Muscle of back (tissue), 13 donors: Measurements from ENCODE around the gene OR1L4. TPM values are rescaled to one million over a fixed set of nuclear protein-coding genes. Genes with fewer than 3 reads are reported as not detected.

ENCODE experiments used
- DNase-seq, 3 donors: peaks; one replicate each; pipeline versions ENCODE4 v3.0.0 to v3.0.0-alpha.2; 2013
- long read RNA-seq, 9 donors: transcript quantifications; one replicate each; lab custom pipeline, GENCODE V29; 2026
- polyA plus RNA-seq, 10 donors: library from polyadenylated mRNA; unstranded; fragments of 120-200 nt; gene quantifications; one replicate each; pipeline ENCODE4 v1.2.1, GENCODE V29; 2013; ENCODE audit not compliant: insufficient read length in 10 of 10

OR1L4 gene
- polyA plus RNA-seq: not detected
- long read RNA-seq, donor 1: 0 reads
- long read RNA-seq, donor 2: 0 reads
- long read RNA-seq, donor 3: 0 reads
- long read RNA-seq, donor 4: 0 reads
- long read RNA-seq, donor 5: 0 reads
- long read RNA-seq, donor 6: 0 reads
- long read RNA-seq, donor 7: 0 reads
- long read RNA-seq, donor 8: 0 reads
- long read RNA-seq, donor 9: 0 reads

- no peak for DNase-seq
Observed at GRCh38 chr9:122723690-122724089, at the start of gene OR1L4. Gene OR1L4, plus strand, starts transcription at chr9:122723990. Its CDS starts 0 bp downstream, at chr9:122723990.

- DNase-seq: no peak
Observed at GRCh38 chr9:122684851-122685250, 38.9 kb upstream of the OR1L4 start.

GRCh38 chr9:122695696-122696095 is 28.1 kb upstream of the OR1L4 start:
- no peak for DNase-seq

- DNase-seq: no peak
Observed at GRCh38 chr9:122718038-122718437, 5.8 kb upstream of the OR1L4 start.

GRCh38 chr9:122719218-122719617 is 4.6 kb upstream of the OR1L4 start:
- DNase-seq: no peak

- DNase-seq: no peak
Observed at GRCh38 chr9:122742003-122742402, 18.2 kb downstream of the OR1L4 start, which contains the start of gene OR1L6. Gene OR1L6, plus strand, starts transcription at chr9:122742303. Its CDS starts 7,545 bp downstream, at chr9:122749848.

GRCh38 chr9:122754825-122755224 is 31.0 kb downstream of the OR1L4 start:
- no peak for DNase-seq

- DNase-seq: no peak
Observed at GRCh38 chr9:122767817-122768216, 44.0 kb downstream of the OR1L4 start.

Other genes with a start within 250 kb of the OR1L4 start
- gene OR1J1, start 246.1 kb upstream of the OR1L4 start, polyA plus RNA-seq: not detected
- gene OR1J2, start 213.2 kb upstream of the OR1L4 start, polyA plus RNA-seq: not detected
- gene OR1J4, start 204.8 kb upstream of the OR1L4 start, polyA plus RNA-seq: not detected
- not detected for gene OR1N1, start 196.7 kb upstream of the OR1L4 start, polyA plus RNA-seq
- not detected for gene OR1N2, start 170.9 kb upstream of the OR1L4 start, polyA plus RNA-seq
- gene OR1L8, start 140.6 kb upstream of the OR1L4 start, polyA plus RNA-seq: under 1 TPM in 8 of 10 donors, not detected in 2; 0.08 to 0.23 (median 0.13) TPM
- gene OR1Q1, start 109.3 kb upstream of the OR1L4 start, polyA plus RNA-seq: not detected
- not detected for gene OR1B1, start 66.4 kb upstream of the OR1L4 start, polyA plus RNA-seq
- gene OR1L1, start 62.3 kb upstream of the OR1L4 start, polyA plus RNA-seq: not detected
- not detected for gene OR1L3, start 48.9 kb upstream of the OR1L4 start, polyA plus RNA-seq
- not detected for gene OR1L6, start 18.3 kb downstream of the OR1L4 start, polyA plus RNA-seq
- gene OR5C1, start 64.9 kb downstream of the OR1L4 start, polyA plus RNA-seq: not detected
- not detected for gene OR1K1, start 76.1 kb downstream of the OR1L4 start, polyA plus RNA-seq
- gene PDCL, start 104.6 kb downstream of the OR1L4 start, polyA plus RNA-seq: 10 to 100 TPM; 17.0 to 25.3 (median 19.4) TPM
- gene RC3H2, start 181.4 kb downstream of the OR1L4 start, polyA plus RNA-seq: 10 to 100 TPM; 24.2 to 34.4 (median 30.8) TPM
- gene ZBTB6, start 189.3 kb downstream of the OR1L4 start, polyA plus RNA-seq: 10 to 100 TPM in 9 of 10 donors, 1 to 10 TPM in 1; 9.1 to 13.7 (median 10.8) TPM
- gene ZBTB26, start 207.5 kb downstream of the OR1L4 start, polyA plus RNA-seq: 10 to 100 TPM in 3 of 10 donors, 1 to 10 TPM in 7; 6.5 to 10.4 (median 9.0) TPM
- 10 to 100 TPM; 25.5 to 41.1 (median 35.0) TPM for gene RABGAP1, start 217.0 kb downstream of the OR1L4 start, polyA plus RNA-seq